VCaP (cell line): ENCODE results near the gene TSG101.

ENCODE experiments used
- H3K27ac ChIP-seq: fragments of 450-650 bp; 2 replicates; pipeline ENCODE4 v1.5.1; 2017
- CTCF ChIP-seq: fragments of 450-650 bp; conservative IDR thresholded peaks from 2 replicates; pipeline ENCODE4 v1.5.1; 2017; ENCODE audit warnings: mild to moderate bottlenecking, moderate library complexity

Gene TSG101

DNA sequence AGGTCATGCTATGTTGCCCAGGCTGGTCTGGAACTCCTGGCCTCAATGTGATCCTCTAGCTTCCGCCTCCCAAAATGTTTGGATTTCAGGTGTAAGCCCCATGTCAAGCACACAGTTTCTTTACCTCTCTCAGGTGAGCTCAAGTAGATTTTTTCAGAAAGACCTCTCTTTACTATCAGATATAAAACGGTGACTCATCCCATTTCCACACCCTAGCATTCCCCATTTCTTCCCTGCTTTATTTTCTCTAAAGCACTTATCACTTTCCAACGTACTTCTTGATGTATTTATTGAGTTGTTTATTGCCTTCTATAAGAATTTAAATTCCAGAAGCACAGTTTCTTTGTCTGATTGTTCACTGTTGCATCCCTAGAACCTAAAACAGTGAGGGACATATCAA, 3.7 kb downstream of the TSG101 start:
- H3K27ac ChIP-seq, result no peak overlapping the region
- TF ChIP-seq CTCF, result no peak

GRCh38 chr11:18522388-18522787, 4.4 kb downstream of the TSG101 start:
- no peak overlapping the region for H3K27ac ChIP-seq
- no peak for TF ChIP-seq CTCF

DNA sequence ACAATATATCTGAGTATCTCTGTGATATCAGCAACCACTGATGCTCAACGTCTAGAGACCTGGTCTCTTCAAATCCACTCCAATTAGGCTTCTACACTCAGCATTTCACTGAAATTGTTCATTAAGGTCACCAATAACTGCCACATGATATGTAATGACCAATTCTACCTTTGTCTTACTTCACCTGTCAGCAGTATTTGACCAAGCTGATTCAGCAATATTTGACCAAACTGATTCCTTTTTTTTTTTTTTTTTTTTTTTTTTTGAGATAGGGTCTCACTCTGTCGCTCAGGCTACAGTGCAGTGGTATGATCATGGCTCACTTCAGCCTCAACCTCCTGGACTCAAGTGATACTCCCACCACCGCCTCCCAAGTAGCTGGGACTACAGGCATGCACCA, 5.6 kb downstream of the TSG101 start:
- H3K27ac ChIP-seq, result no peak overlapping the region
- TF ChIP-seq CTCF, result no peak

- no peak for TF ChIP-seq CTCF
- no peak overlapping the region for H3K27ac ChIP-seq
These were observed 24.4 kb downstream of the TSG101 start for GRCh38 chr11:18502352-18502751.

DNA sequence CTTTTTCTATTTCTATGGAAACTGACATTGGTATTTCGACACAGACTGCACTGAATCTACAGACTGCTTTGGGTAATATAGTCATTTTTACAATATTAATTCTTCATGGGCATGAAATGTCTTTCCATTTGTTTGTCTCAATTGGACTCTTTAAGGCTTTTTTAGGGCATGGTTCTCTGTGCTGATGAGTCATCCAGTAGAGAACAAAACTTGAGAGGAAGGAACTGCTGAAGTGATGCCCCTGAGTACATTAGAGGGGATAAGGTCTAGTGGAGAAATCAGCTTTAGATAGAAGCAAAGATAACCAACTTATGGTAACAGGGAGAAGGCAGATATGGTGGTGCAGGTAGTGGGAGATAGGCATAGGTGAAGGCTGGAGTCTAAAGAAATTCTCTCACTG, 25.1 kb downstream of the TSG101 start:
- no peak for TF ChIP-seq CTCF
- H3K27ac ChIP-seq, result no peak overlapping the region

DNA sequence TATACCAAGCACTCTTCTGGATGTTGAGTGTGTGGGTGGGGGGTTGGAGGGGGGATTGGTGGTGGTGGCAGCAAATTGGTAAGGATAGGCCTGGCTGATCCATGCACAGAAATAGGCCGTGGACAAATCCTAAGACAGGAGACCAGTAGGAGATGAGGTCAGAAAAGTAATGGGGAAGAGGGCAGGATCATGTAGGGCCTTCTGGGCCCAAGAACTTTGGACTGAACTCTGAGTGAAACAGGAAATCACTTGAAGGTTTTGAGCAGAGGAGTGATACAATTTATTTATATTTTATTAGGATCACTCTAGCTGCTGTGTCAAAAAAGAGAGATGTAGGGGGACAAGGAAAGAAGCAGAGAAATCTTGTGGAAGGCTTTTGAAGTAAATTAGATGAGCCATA, 28.7 kb downstream of the TSG101 start:
- H3K27ac ChIP-seq, result no peak overlapping the region
- TF ChIP-seq CTCF, result no peak

- no peak overlapping the region for H3K27ac ChIP-seq
- no peak for TF ChIP-seq CTCF
These were observed 31.0 kb downstream of the TSG101 start for GRCh38 chr11:18495703-18496102.

DNA sequence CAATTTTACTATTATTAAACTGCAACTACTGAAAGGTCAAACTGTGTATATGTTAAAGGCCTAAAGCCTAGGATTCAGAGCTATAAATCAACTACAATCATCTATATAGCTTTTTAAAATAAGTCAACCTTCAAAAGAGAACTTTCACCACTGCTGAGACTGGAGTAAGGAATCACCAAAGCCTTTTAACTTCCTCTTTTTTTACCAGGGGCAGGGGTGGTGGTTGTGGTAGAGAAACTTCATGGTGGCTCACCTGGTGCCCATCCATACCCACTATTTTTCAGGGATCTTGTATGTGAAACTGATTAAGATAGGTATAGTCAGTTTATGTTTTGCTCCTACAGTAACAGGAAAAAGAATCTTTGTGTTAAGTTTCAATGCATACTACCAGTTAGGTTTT, 31.5 kb downstream of the TSG101 start:
- no peak overlapping the region for H3K27ac ChIP-seq
- no peak for TF ChIP-seq CTCF
